Activated gamma-delta T cell treated with anti-CD3 and anti-CD28 coated beads, Interleukin-2, amount 50 U/mL, for 16 hours (primary cell): ENCODE measurements around the gene RUNX1.

Experiments
- DNase-seq: peaks from one replicate; pipeline ENCODE4 v3.0.0-alpha.2; 2020; ENCODE audit warnings: low read depth

Gene RUNX1

DNA sequence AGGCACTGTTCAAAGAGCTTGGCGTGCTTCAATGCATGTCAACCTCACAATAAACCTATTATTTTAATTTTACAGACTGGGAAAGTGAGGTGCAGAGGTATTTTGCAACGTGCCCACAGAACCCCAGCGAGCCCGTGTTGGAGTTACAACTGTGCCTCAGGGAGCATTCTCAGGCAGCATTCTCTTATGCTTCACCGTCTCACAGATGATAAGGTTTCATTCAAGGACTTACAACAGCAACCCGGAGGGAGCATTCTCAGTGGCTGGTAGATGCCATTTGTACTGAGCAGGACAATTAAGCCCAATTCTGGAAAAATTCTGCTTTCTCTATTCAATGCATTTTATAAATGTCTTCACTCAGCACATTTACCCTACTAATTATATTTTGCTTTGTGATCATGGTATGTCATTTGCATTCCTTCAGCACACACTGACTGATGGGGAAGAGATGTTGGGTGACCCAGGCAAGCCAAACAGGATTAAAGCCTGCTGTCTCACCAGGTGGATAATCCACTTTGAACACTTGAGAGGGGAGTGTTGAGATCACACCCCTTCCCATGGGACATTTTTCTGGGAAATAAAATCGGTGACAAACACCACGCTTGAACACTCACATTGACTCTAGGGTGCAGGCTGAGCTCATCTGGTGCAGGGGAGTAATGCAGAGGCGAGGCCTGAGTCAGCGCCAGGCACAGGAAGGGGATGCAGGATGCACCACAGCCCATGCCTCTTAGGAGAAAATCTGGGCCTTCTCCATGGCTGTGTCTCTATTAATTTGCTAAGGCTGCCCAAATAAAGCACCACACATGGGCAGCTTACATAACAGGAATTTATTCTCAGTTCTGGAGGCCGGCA is 266.4 kb downstream of the RUNX1 start:
- no peak for DNase-seq

DNA sequence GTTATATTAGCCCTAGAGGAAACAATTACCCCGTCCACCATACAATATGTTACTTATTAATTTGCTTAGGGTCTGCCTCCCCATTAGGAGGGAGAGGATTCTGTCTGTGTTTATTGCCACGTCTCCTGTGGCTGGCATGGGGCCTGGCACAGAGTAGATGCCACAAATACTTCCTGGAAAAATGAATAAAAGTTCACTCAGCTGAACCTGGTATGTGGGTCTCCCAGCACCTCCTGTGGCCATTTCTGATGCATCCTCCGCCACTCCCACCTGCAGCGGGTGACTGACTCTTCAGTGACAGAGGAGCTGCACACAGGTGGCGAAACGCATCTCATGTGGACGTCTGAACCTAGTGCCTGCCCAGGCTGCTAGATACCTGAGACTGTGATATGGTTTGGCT is 267.6 kb downstream of the RUNX1 start:
- DNase-seq = no peak

- DNase-seq = no peak
Measured at GRCh38 chr21:34779860-34780259, 269.2 kb downstream of the RUNX1 start.

GRCh38 chr21:34775793-34776192 is 273.3 kb downstream of the RUNX1 start:
- no peak for DNase-seq

- DNase-seq = no peak
Measured at GRCh38 chr21:34774750-34775149, 274.4 kb downstream of the RUNX1 start.

- DNase-seq = no peak
Measured at GRCh38 chr21:34771512-34772028, 277.5 kb downstream of the RUNX1 start.

- no peak for DNase-seq
Measured at GRCh38 chr21:34770576-34770975, 278.5 kb downstream of the RUNX1 start.

GRCh38 chr21:34768326-34768725 is 280.8 kb downstream of the RUNX1 start:
- no peak for DNase-seq

- no peak for DNase-seq
Measured at GRCh38 chr21:34766862-34767261, 282.2 kb downstream of the RUNX1 start.

DNA sequence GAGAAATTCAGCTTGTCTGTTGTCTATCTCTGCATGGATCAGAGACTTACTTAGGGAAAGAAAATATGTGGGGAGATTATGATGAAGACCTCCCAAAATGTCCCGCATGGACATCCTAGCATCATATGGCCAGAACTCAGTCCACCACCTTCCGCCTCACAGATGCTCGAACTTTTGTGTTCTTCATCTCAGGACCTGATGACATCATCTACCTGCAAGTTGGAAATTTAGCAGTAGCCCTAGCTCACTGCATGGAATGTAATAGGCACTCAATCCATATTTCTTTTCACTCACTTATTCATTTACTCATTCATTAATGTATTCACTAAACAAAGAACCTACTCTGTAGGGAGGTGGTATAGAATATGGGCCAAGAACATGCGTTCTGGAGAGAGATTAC is 283.5 kb downstream of the RUNX1 start:
- no peak for DNase-seq

DNA sequence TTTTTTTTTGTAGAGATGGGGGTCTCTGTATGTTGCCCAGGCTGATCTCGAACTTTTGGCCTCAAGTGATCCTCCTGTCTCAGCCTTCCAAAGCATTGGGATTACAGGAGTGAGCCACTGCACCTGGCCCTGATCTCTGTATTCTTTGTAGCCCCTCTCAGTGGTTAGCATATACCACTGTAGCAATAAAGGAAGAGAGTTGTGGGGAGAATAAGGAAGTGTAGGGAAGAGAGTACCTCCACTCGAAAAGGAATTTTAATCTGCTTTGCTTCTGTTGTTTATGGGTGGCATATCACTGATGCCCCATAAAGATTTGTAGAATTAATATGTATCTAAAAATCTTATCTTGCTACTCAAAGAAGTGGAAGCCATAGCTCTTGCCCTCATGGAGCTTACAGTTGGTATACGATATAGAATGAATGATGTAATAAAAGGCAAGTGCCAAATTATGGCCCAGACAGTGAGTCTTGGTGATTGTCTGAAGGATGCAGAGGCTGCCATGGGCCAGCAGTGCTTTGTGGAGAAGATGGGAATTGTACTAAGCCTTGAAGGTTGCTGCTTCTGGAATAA is 284.3 kb downstream of the RUNX1 start:
- no peak for DNase-seq

DNA sequence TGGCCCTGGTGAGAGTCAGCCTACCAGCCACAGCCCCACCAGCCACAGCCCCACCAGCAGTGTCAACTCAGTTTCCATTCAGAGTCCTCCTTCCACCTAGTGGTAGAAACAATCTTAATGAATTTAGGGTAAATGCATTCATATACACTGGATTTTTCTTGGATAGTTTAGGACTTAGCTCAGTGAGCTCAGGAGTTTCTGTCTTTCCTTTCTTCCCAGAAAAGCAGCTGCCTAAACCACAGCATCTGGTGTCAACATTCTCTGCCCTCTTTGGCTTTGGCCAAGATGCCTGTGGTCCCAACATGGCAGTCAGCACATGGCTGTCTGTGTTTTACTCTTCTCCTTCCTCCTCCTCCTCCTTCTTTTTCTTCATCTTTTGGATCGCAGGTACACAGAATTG is 286.3 kb downstream of the RUNX1 start:
- no peak for DNase-seq

DNA sequence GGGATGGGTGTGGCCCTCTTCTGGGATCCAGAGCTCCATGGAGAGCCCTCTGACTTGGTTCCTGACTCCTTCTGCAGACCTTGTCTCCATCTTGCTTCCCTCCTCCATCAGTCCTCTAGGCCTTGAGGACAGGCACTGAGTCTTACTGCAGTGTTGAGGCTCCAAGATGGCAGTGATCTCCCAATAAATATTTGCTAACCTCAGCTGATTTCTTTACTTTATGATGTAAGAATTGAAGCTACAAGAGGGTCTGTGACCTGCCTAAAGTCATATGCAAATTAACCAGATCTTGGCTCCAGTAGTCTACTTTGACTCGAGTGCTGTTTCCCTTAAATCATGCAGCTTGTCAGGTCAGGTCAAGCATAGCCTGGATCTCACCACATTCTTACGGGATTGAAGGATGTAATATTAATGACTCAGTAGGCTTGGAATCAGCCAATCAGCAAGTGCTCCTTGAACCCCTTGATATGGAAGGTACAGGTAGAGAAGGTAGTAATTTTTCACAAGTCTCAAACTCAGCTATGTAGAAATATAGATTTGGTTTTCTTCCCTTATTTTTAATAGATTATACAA is 287.3 kb downstream of the RUNX1 start:
- no peak for DNase-seq

GRCh38 chr21:34754690-34755647 is 294.1 kb downstream of the RUNX1 start:
- no peak for DNase-seq

- no peak for DNase-seq
Measured at GRCh38 chr21:34748862-34749261, 300.2 kb downstream of the RUNX1 start.

DNA sequence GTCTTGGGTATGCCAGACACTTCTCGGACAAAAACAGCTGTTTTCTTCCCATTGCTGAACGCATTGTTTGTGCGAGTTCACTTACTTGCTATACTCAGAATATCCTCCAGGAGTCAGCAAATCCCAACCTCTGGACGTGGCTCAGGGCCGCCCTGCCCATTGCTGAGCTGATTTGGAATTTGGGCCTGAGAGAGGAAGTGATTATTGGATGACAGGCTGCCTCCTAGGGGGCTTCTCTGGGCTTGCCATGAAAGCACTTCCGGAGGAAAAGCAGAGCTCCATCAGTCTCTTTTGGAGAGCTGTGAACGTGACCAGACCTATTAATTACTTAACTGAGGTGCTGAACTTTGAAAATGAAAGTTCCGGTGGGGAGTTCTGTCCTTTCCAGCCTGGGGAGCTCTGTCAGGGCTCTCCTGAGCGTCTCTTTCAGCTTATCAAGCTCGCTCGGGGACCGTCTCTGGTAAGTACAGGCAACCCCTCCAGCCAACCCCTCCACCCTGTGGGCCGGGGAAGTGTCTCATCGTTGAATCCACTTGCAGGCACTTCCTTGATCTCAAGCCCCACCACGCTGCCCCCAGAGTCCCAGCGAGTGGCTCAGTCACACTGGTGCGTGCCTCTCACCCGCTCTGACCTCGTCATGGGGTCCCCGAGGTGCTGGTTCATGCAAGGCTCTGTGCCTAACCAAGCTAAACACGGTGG is 303.4 kb downstream of the RUNX1 start:
- peak; percentile 38 for DNase-seq

DNA sequence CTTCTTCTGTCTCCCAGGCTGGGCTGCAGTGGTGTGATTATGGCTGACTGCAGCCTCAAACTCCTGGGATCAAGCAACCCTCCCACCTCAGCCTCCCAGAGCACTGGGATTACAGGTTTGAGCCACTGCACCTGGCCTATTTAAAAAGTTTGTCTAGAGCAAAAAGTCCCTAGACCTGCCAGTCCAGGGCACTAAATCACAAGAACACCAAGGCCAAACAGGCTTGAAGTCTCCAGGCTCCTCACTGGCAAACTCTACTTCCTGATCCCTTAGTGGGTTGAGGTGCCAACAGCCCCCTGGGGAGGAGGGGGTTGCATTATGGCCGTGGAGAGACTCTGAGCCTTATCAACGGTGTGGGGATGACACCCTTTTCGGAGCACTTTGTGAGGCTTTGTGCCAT is 304.3 kb downstream of the RUNX1 start:
- DNase-seq = no peak

GRCh38 chr21:34743831-34744230 is 305.3 kb downstream of the RUNX1 start:
- no peak for DNase-seq

DNA sequence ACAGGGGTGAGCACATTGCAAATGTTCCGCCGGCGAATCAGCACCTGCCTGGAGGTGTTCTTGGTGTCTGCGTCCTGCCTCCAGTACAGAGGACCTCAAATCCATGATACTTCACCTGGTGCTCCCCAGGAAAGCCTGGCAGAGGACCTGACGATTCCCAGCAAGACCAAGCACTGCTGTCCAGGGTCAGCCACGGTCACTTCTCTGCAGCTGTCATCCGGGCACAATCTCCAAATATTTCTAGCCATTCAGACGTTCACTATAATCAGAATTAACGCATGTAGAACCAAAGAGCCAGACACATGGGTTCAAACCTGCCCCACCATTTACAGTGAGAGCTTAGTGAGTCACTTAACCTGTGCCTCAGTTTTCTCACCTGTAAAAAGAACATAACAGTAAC is 305.8 kb downstream of the RUNX1 start:
- no peak for DNase-seq

DNA sequence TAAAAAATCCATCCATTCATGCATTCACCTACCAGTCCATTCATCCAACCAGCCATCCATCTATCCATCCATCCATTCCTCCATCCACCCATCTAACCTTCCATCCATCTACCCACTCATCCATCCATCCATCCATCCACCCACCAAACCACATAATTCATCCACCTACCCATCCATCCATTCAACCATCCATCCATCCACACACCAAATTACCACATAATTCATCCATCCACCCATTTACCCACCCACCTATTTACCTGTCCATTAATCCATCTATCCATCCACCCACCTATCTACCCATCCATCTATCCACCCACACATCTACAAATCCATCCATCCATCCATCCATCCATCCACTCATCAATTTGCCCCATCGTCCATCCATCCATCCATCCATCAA is 308.9 kb downstream of the RUNX1 start:
- DNase-seq = no peak
